K562 (cell line): ENCODE data around the gene CD4. TPM values are rescaled to one million over a fixed set of nuclear protein-coding genes. Genes with fewer than 3 reads are reported as not detected.

Source experiments
- BDP1 ChIP-seq: IDR thresholded peaks from 3 replicates; pipeline ENCODE4 v1.6.1; 2011; ENCODE audit not compliant: insufficient read length, insufficient read depth
- CBX3 ChIP-seq, 2 experiments: IDR thresholded peaks; 1 replicate in 1 of 2; 2 replicates in 1 of 2; pipeline ENCODE4 v1.6.1; 2012; ENCODE audit warnings: inconsistent platforms in 2 of 2, low read length in 2 of 2, borderline replicate concordance in 1 of 2, control low read depth in 1 of 2
- CREB1 ChIP-seq, 2 experiments: sonication (generic) in 1 of 2; formaldehyde crosslinking in 1 of 2; IDR thresholded peaks; 2 replicates each; pipeline versions ENCODE4 v1.6.1 to v1.8.0; 2012 to 2022; ENCODE audit warnings: inconsistent platforms in 1 of 2, mild to moderate bottlenecking in 1 of 2, missing genetic modification reagents in 1 of 2, moderate library complexity in 1 of 2
- CREB3L1 ChIP-seq: fragments of 450-650 bp; IDR thresholded peaks from 2 replicates; pipeline ENCODE4 v1.6.1; 2014; ENCODE audit warnings: low read depth, mild to moderate bottlenecking, moderate library complexity, borderline replicate concordance
- DIDO1 ChIP-seq: fragments of 450-650 bp; IDR thresholded peaks from 2 replicates; pipeline ENCODE4 v1.6.1; 2016; ENCODE audit warnings: low read depth, missing biosample characterization, missing genetic modification characterization
- HOMEZ ChIP-seq: fragments of 250-450 bp; sonication (Bioruptor Pico); IDR thresholded peaks from 2 replicates; pipeline ENCODE4 v1.4.0; 2020; ENCODE audit warnings: mild to moderate bottlenecking, moderate library complexity
- MBD1 ChIP-seq: fragments of 250-450 bp; sonication (Bioruptor Pico); IDR thresholded peaks from 2 replicates; pipeline ENCODE4 v1.8.0; 2022; ENCODE audit warnings: inconsistent platforms
- NFIX ChIP-seq: fragments of 250-450 bp; sonication (Bioruptor Pico); IDR thresholded peaks from 2 replicates; pipeline ENCODE4 v1.4.0; 2020; ENCODE audit warnings: low read depth, mild to moderate bottlenecking, moderate library complexity
- PML ChIP-seq: IDR thresholded peaks from 2 replicates; pipeline ENCODE4 v1.6.1; 2012; ENCODE audit warnings: low read length, inconsistent platforms
- POLR3G ChIP-seq: IDR thresholded peaks from 2 replicates; pipeline ENCODE4 v1.6.1; 2011; ENCODE audit not compliant: insufficient read length, insufficient replicate concordance; ENCODE audit errors: extremely low read depth
- TBL1XR1 ChIP-seq, 2 experiments: IDR thresholded peaks; 2 replicates each; pipeline ENCODE4 v1.6.1; 2012; ENCODE audit warnings: improper control_type of control experiment in 2 of 2, low read length in 2 of 2, mild to moderate bottlenecking in 1 of 2
- THRAP3 ChIP-seq: fragments of 450-650 bp; IDR thresholded peaks from 2 replicates; pipeline ENCODE4 v1.6.1; 2016; ENCODE audit warnings: mild to moderate bottlenecking, inconsistent platforms, borderline replicate concordance
- ZNF121 ChIP-seq: sonication (generic); formaldehyde crosslinking; conservative IDR thresholded peaks from 2 replicates; pipeline ENCODE4 v1.8.0; 2022; ENCODE audit warnings: missing genetic modification reagents
- ZNF134 ChIP-seq: fragments of 250-450 bp; sonication (Bioruptor Pico); conservative IDR thresholded peaks from 2 replicates; pipeline ENCODE4 v1.4.0; 2020
- ZNF699 ChIP-seq: fragments of 250-450 bp; sonication (Bioruptor Pico); IDR thresholded peaks from 2 replicates; pipeline ENCODE4 v1.8.0; 2021; ENCODE audit warnings: mild to moderate bottlenecking, moderate library complexity; ENCODE audit not compliant: insufficient replicate concordance
- ZNF75A ChIP-seq: fragments of 450-650 bp; formaldehyde crosslinking; IDR thresholded peaks from 2 replicates; pipeline ENCODE4 v1.4.0; 2020; ENCODE audit warnings: mild to moderate bottlenecking
- polyA plus RNA-seq, 8 experiments: library from polyadenylated mRNA; depleted of rRNA in 4 of 8; stranded (reverse) in 5 of 8; unstranded in 3 of 8; fragments of >200 nt; fragmentation: Nextera tagmentation in 2 of 8; fragmentation: Illumina TruSeq in 1 of 8; extraction: Ambion mirVana in 2 of 8; extraction: Trizol in 1 of 8; gene quantifications; 2 replicates each; pipeline versions ENCODE4 v1.2.1 to v1.2.3, GENCODE V29; 2011 to 2014; ENCODE audit warnings: inconsistent platforms in 1 of 8, missing spikeins in 1 of 8
- total RNA-seq, 7 experiments: library from RNA; depleted of rRNA in 6 of 7; stranded (reverse); fragments of >200 nt in 6 of 7; fragmentation: Illumina TruSeq in 2 of 7; extraction: Trizol in 2 of 7; gene quantifications; 2 replicates each; pipeline versions ENCODE4 v1.2.1 to v1.2.3, GENCODE V29; 2011 to 2021; ENCODE audit warnings: low replicate concordance in 1 of 7
- TF ChIP-seq, protein P1 (sequence below): fragments of 250-450 bp; sonication (Bioruptor Pico); IDR thresholded peaks from 2 replicates; pipeline ENCODE4 v1.5.0; 2021; ENCODE audit warnings: mild to moderate bottlenecking, moderate library complexity

The CD4 gene
- total and polyA plus RNA-seq, 9 of the 15 experiments (the other 6 are each of a cell fraction or from before 2014, with no cell fraction given): 0.06 to 0.27 (median 0.09) TPM; not detected in 5

- TF ChIP-seq ZNF121 (CRISPR knock-in tag): no peak
- TF ChIP-seq HOMEZ: no peak
- TF ChIP-seq ZNF134 (CRISPR knock-in tag): no peak
- TF ChIP-seq CREB1 (IDR thresholded peaks at IDR 0.05): no peak
- TF ChIP-seq CREB1 (CRISPR knock-in tag; IDR thresholded peaks at IDR 0.05): no peak
- no peak for TF ChIP-seq POLR3G
- TF ChIP-seq, protein P1, sequence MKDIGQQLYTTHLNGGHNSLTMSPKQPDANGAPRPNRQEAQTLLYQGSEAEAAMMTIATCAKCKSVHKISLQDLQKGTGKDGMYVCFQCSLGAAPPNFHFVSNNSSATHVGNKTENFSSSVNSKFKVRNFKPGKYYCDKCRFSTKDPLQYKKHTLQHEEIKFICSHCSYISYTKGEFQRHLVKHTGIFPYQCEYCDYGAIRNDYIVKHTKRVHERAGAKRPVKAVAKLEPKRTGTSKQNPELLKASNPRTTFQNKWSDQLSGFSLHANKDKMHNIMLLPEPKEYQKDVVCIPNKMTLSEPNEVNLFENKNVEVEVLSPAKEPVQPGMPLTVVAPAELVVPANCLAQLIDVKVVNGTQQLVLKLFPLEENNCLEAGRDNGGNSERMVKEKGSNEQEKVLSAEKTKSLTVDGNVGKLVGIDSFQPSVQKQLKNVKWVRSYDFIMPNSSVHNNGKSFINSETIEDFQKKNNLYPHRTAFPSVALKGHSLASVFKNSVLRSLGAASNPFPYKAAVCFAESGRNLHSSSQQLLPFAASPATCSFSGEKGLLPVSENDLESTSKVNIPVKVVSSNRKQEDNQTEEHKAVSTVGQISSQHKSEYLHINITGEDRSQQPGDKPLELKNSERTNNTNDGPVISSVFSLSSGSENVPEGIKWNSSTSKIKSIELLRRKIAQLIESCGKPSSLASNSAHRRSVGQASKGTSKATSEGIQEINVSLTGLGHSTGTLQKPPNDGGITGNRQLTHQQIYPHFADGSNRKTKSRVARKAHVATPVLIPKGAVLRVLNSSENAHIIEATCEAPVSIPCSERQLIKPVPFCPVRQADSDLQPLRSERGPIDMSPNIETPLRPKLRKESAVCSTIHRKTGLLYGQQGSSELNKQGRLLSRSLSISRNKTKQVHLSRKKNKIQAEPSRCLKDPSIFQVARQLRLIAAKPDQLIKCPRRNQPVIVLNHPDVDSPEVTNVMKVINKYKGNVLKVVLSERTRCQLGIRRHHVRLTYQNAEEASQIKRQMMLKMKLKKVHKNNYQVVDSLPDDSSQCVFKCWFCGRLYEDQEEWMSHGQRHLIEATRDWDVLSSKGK (CRISPR knock-in tag): no peak
- no peak for TF ChIP-seq NFIX (CRISPR knock-in tag)
- TF ChIP-seq TBL1XR1 (IDR thresholded peaks at IDR 0.05; ENCODE audit: low read length in 2 of 2): no peak
- TF ChIP-seq BDP1: no peak
- TF ChIP-seq PML: no peak
- no peak for TF ChIP-seq ZNF699 (CRISPR knock-in tag)
- no peak for TF ChIP-seq CBX3 (IDR thresholded peaks at IDR 0.05; ENCODE audit: borderline replicate concordance in 1 of 2, low read length in 2 of 2)
- no peak for TF ChIP-seq CREB3L1
- no peak for TF ChIP-seq MBD1 (CRISPR knock-in tag)
- TF ChIP-seq DIDO1 (tag): no peak
- no peak for TF ChIP-seq THRAP3
- no peak for TF ChIP-seq ZNF75A (CRISPR knock-in tag)
Observed at GRCh38 chr12:6765634-6766581, 23.4 kb upstream of the CD4 start, which contains the start of gene PTMS (continued).
